Measurements from ENCODE around the gene PIM2. TPM values are rescaled to one million over a fixed set of nuclear protein-coding genes. Genes with fewer than 3 reads are reported as not detected.
A peak's percentile ranks its signal among the peaks of the same experiment; 100 is the strongest.

PIM2 gene
- total and polyA plus RNA-seq, 2 of the 13 experiments (the other 11 are each of a cell fraction or from before 2014, with no cell fraction given) = 14.4 to 15.8 TPM

GRCh38 chrX:48891402-48892288 lies 27.2 kb downstream of the PIM2 start (continued):
- peak; percentile 39; the same call in 1 of the 2 replicates for TF ChIP-seq KDM5B (CRISPR knock-in tag; IDR thresholded peaks at IDR 0.05; ENCODE audit: borderline replicate concordance)
- 0 out of 2 replicates have a peak, but pooled peaks have one; percentile 24 for TF ChIP-seq ZNF205 (CRISPR knock-in tag; IDR thresholded peaks at IDR 0.05)
- TF ChIP-seq RFXAP (CRISPR knock-in tag; IDR thresholded peaks at IDR 0.05; ENCODE audit: borderline replicate concordance) = no peak
- no peak for TF ChIP-seq ATRX (CRISPR knock-in tag; IDR thresholded peaks at IDR 0.05; ENCODE audit: borderline replicate concordance)
- no peak for TF ChIP-seq ZNF251 (CRISPR knock-in tag; IDR thresholded peaks at IDR 0.05)
- TF ChIP-seq RFXANK (CRISPR knock-in tag; IDR thresholded peaks at IDR 0.05) = no peak
- TF ChIP-seq ZNF766 (CRISPR knock-in tag; IDR thresholded peaks at IDR 0.05; ENCODE audit: borderline replicate concordance) = no peak
- TF ChIP-seq ZNF770 (CRISPR knock-in tag; IDR thresholded peaks at IDR 0.05) = peak; percentile 39; the same call in 1 of the 2 replicates
- TF ChIP-seq ZNF331 (CRISPR knock-in tag; IDR thresholded peaks at IDR 0.05) = no peak
- no peak for TF ChIP-seq ZNF207 (IDR thresholded peaks at IDR 0.05; ENCODE audit: borderline replicate concordance)
- TF ChIP-seq GLI4 (CRISPR knock-in tag; IDR thresholded peaks at IDR 0.05; ENCODE audit: borderline replicate concordance) = no peak

Data from HepG2 (cell line).